Measurements from ENCODE around the gene UAP1L1. TPM values are rescaled to one million over a fixed set of nuclear protein-coding genes. Genes with fewer than 3 reads are reported as not detected.
A peak's percentile ranks its signal among the peaks of the same experiment; 100 is the strongest.

Gene UAP1L1
- total and polyA plus RNA-seq, 9 of the 15 experiments (the other 6 are each of a cell fraction or from before 2014, with no cell fraction given), result 0.20 to 8.6 (median 3.7) TPM

GRCh38 chr9:137028263-137029057, 48.9 kb upstream of the UAP1L1 start (continued):
- TF ChIP-seq ZNF444 (CRISPR knock-in tag; IDR thresholded peaks at IDR 0.05) (no peak), PKNOX1 (IDR thresholded peaks at IDR 0.05) (no peak), ZBTB5 (IDR thresholded peaks at IDR 0.05) (no peak), TAL1 (IDR thresholded peaks at IDR 0.05) (no peak), KLF1 (tag; IDR thresholded peaks at IDR 0.05) (no peak), ARID3B (CRISPR knock-in tag; IDR thresholded peaks at IDR 0.05; ENCODE audit: borderline replicate concordance) (no peak), SOX6 (IDR thresholded peaks at IDR 0.05) (no peak), ZNF512 (tag; IDR thresholded peaks at IDR 0.05) (no peak), ASH1L (IDR thresholded peaks at IDR 0.05; ENCODE audit: borderline replicate concordance, low read depth, partially characterized antibody) (no peak), FIP1L1 (IDR thresholded peaks at IDR 0.05; ENCODE audit: low read depth, low read length, poor library complexity, severe bottlenecking) (peak; percentile 48), TGIF2 (CRISPR knock-in tag; IDR thresholded peaks at IDR 0.05) (no peak), ZNF75A (CRISPR knock-in tag; IDR thresholded peaks at IDR 0.05) (no peak), SUPT5H (IDR thresholded peaks at IDR 0.05) (no peak), MCM5 (IDR thresholded peaks at IDR 0.05; ENCODE audit: low read depth) (no peak), HNRNPK (IDR thresholded peaks at IDR 0.05; ENCODE audit: low read depth, low read length, poor library complexity, severe bottlenecking) (no peak), ETV1 (tag; conservative IDR thresholded peaks at IDR 0.05; ENCODE audit: low read depth) (no peak), RBM14 (IDR thresholded peaks at IDR 0.05; ENCODE audit: borderline replicate concordance, insufficient read depth, low read depth, low read length) (no peak), ZBTB7A (IDR thresholded peaks at IDR 0.05; ENCODE audit: borderline replicate concordance, control insufficient read depth, low read depth, low read length) (peak; percentile 70; the same call in 1 of the 2 replicates), TRIM25 (IDR thresholded peaks at IDR 0.05; ENCODE audit: borderline replicate concordance) (no peak), CBFB (CRISPR knock-in tag; IDR thresholded peaks at IDR 0.05) (no peak)

Data from K562 (cell line).